ENCODE measurements around the gene LRRC75B. TPM values are rescaled to one million over a fixed set of nuclear protein-coding genes. Genes with fewer than 3 reads are reported as not detected.

LRRC75B gene
- total and polyA plus RNA-seq, 2 donors (not counting 3 experiments of a cell fraction or from before 2014, with no cell fraction given) = 8.9 to 15.0 TPM

DNA sequence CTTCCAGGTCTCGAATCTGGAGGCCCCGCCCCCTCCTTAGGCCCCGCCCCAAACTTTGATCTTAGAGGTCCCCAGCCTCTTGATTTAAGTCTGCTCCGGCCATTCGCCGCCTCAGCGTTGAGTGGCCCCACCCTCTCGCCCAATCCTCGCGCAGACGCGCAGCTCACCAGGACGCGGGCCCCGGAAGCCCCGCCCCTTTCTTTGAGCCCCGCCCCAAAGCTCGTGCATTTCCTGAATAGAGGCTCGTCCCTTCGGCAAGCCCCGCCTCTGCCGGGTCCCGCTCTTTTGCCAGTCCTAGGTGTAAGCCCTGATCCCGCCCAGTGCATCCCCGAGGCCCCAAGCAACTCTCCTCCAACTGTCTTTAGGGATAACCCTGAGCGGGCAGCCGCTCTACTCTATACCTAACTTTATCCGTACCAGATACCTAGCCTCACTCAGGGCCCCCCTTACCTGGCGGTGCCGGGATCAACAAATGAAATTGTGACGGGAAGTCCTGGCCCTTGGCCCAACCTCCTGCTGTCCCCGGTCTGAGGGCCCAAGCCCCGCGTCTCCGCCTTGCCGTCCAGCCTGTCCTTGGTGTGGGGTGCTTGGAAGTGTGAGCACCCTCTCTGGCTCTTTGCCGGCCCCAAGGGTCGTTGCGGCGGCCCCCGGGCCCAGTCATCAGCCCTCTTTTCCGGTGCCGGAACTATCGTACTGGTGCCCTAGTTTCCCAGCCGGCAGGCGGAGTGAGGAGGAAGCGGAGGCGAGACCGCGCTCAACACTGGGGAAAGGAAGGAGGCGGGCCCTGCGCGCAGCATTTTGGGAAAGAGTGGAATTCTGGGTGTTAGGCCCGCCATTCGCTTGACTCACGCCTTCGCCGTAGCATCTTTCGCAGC is 37.5 kb downstream of the LRRC75B start, which contains the start of gene SNRPD3:
Gene SNRPD3 (plus strand): TSS at position 835 of the 875 bp plus-strand sequence. CDS start 1,676 bp downstream, outside the sequence.
- Histone ChIP-seq H3K9me3 (replicated peaks; ENCODE audit: control insufficient read depth, insufficient read depth, low read length) (no peaks in the 10 kb centered on the region), H3K36me3 (ENCODE audit: control insufficient read depth in 2 of 2, extremely low read depth in 1 of 2, insufficient read depth in 2 of 2, low read length in 2 of 2) (peaks cover 8 to 20% of the 10 kb centered on the region in 2 experiments), H3K9ac (replicated peaks; ENCODE audit: extremely low read depth, insufficient read depth, low read length) (peak within 1 kb of the TSS; percentile 97), H3K4me3 (replicated peaks in 1 of 3; ENCODE audit: insufficient read depth in 1 of 3, low read depth in 1 of 3, low read length in 3 of 3) (peak within 1 kb of the TSS; percentile 71 to 90 (median 87)), H3K4me1 (ENCODE audit: control insufficient read depth, extremely low read depth, insufficient read depth, low read length) (peaks cover 24% of the 10 kb centered on the region), H3K79me2 (ENCODE audit: control insufficient read depth, insufficient read depth, low read length) (peaks cover 79% of the 10 kb centered on the region), H3K27ac (ENCODE audit: insufficient read depth, low read depth, low read length) (peak within 1 kb of the TSS; percentile 96), H2AFZ (ENCODE audit: low read depth, low read length) (peak within 1 kb of the TSS; percentile 93), H3K27me3 (ENCODE audit: control insufficient read depth in 2 of 2, insufficient read depth in 2 of 2, low read length in 2 of 2) (no peaks in the 10 kb centered on the region), H3K4me2 (ENCODE audit: insufficient read depth, low read length) (peak within 1 kb of the TSS; percentile 99), H4K20me1 (replicated peaks; ENCODE audit: control insufficient read depth, extremely low read depth, insufficient read depth, low read length) (no peaks in the 10 kb centered on the region), H3K9me1 (replicated peaks; ENCODE audit: control insufficient read depth, extremely low read depth, insufficient read depth, low read length) (no peaks in the 10 kb centered on the region)
- FAIRE-seq (peak; percentile 93), DNase-seq (ENCODE audit: low read depth, low spot score) (peak; percentile 99)
- CTCF ChIA-PET = interaction anchor here (0.6 to 1.0 kb wide), 2 partner anchors 380 to 690 kb away, joined by 3 read pairs; no protein-coding TSS in a partner anchor
- TF ChIP-seq CTCF (IDR thresholded peaks at IDR 0.05; ENCODE audit: extremely low read depth in 1 of 2, insufficient read depth in 1 of 2, low read depth in 1 of 2, low read length in 2 of 2) (peak in 1 of 2 donors; percentile 25), FOS (IDR thresholded peaks at IDR 0.05; ENCODE audit: borderline replicate concordance, insufficient read depth, low read length) (no peak), MYC (IDR thresholded peaks at IDR 0.05; ENCODE audit: low read depth, low read length) (peak; percentile 53), POLR2AphosphoS5 (IDR thresholded peaks at IDR 0.05; ENCODE audit: insufficient read depth, low read depth, low read length) (peak; percentile 81), JUN (IDR thresholded peaks at IDR 0.05; ENCODE audit: borderline replicate concordance, insufficient read depth, insufficient read length, low read depth) (no peak)
- TF ChIP-seq, protein P1, sequence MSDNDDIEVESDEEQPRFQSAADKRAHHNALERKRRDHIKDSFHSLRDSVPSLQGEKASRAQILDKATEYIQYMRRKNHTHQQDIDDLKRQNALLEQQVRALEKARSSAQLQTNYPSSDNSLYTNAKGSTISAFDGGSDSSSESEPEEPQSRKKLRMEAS (IDR thresholded peaks at IDR 0.05; ENCODE audit: insufficient read depth, insufficient read length) = peak; percentile 20
- POLR2A ChIA-PET = interaction anchor here (0.7 kb wide), 1 partner anchor 11 kb away, joined by 7 read pairs; no protein-coding TSS in a partner anchor
- intact Hi-C loops (cut with micrococcal nuclease) (no loop called here), dilution Hi-C loops (cut with MboI; ENCODE audit: extremely low pct_ligation_motif_present, low sequenced_read_pairs) (no loop called here)
- no TSS peak for BruUV-seq (replicated peaks)
